Fibroblast of the conjunctiva (primary cell): ENCODE measurements around the gene DNM2.
A peak's percentile ranks its signal among the peaks of the same experiment; 100 is the strongest.
"Not testable (repeated sequence)": the region's sequence is repeated elsewhere in the genome, so short reads cannot be mapped to it uniquely, and the experiment has no call there.

Source experiments
- DNase-seq: peaks from one replicate; pipeline ENCODE4 v3.0.0-alpha.2; 2010; ENCODE audit warnings: low read depth

Gene DNM2

GRCh38 chr19:10838377-10838776 is 120.5 kb downstream of the DNM2 start:
- DNase-seq, result no peak

- DNase-seq, result no peak
These were observed 121.5 kb downstream of the DNM2 start for GRCh38 chr19:10839114-10840050.

GRCh38 chr19:10842788-10843187 is 124.9 kb downstream of the DNM2 start:
- DNase-seq, result no peak

GRCh38 chr19:10846500-10847202 is 128.8 kb downstream of the DNM2 start:
- no peak for DNase-seq

- no peak for DNase-seq
These were observed 130.5 kb downstream of the DNM2 start, which contains the start of gene C19orf38 for GRCh38 chr19:10848230-10848856. C19orf38 (plus strand) TSS chr19:10848415; CDS start chr19:10848509, 94 bp downstream.

- no peak for DNase-seq
These were observed 132.8 kb downstream of the DNM2 start for GRCh38 chr19:10850631-10851030.

GRCh38 chr19:10852098-10852800 is 134.4 kb downstream of the DNM2 start:
- peak; percentile 20 for DNase-seq

- no peak for DNase-seq
These were observed 135.1 kb downstream of the DNM2 start for GRCh38 chr19:10852941-10853340.

GRCh38 chr19:10854350-10855089 is 136.6 kb downstream of the DNM2 start:
- DNase-seq, result no peak

- DNase-seq, result no peak
These were observed 138.1 kb downstream of the DNM2 start for GRCh38 chr19:10855879-10856522.

- not testable (repeated sequence) for DNase-seq
These were observed 139.0 kb downstream of the DNM2 start for GRCh38 chr19:10856899-10857298.

GRCh38 chr19:10858204-10858828 is 140.4 kb downstream of the DNM2 start:
- no peak for DNase-seq

GRCh38 chr19:10861103-10861651 is 143.3 kb downstream of the DNM2 start:
- no peak for DNase-seq

- DNase-seq, result no peak
These were observed 144.8 kb downstream of the DNM2 start for GRCh38 chr19:10862561-10863106.

- DNase-seq, result no peak
These were observed 145.3 kb downstream of the DNM2 start for GRCh38 chr19:10863107-10863717.

- peak; percentile 52 for DNase-seq
These were observed 146.6 kb downstream of the DNM2 start for GRCh38 chr19:10864538-10864899.

- DNase-seq, result no peak
These were observed 148.6 kb downstream of the DNM2 start for GRCh38 chr19:10866495-10866894.

- DNase-seq, result no peak
These were observed 151.1 kb downstream of the DNM2 start for GRCh38 chr19:10868872-10869547.

GRCh38 chr19:10869872-10870311 is 152.0 kb downstream of the DNM2 start:
- not testable (repeated sequence) for DNase-seq
